H9 (cell line): Measurements from ENCODE around the gene LBX2. TPM values are rescaled to one million over a fixed set of nuclear protein-coding genes. Genes with fewer than 3 reads are reported as not detected.
"Not testable (repeated sequence)": the region's sequence is repeated elsewhere in the genome, so short reads cannot be mapped to it uniquely, and the experiment has no call there.

Experiments
- DNase-seq: peaks from one replicate; pipeline ENCODE4 v3.0.0-alpha.2; 2017
- H2AFZ ChIP-seq: one replicate; pipeline ENCODE4 v1.6.1; 2013; ENCODE audit warnings: mild to moderate bottlenecking, low read length, control low read depth, moderate library complexity
- H2AK5ac ChIP-seq: 2 replicates; pipeline ENCODE4 v1.6.1; 2013; ENCODE audit warnings: low read length, control low read depth, mixed read lengths; ENCODE audit not compliant: insufficient read length
- H2BK120ac ChIP-seq: one replicate; pipeline ENCODE4 v1.6.1; 2013; ENCODE audit warnings: low read depth, mild to moderate bottlenecking, low read length, control low read depth, inconsistent platforms; ENCODE audit not compliant: poor library complexity, severe bottlenecking
- H2BK12ac ChIP-seq: 2 replicates; pipeline ENCODE4 v1.6.1; 2013; ENCODE audit warnings: low read length, control low read depth, mixed read lengths, low read depth; ENCODE audit not compliant: insufficient read length
- H2BK15ac ChIP-seq: 2 replicates; pipeline ENCODE4 v1.6.1; 2013; ENCODE audit warnings: low read depth, low read length, control low read depth
- H2BK20ac ChIP-seq: one replicate; pipeline ENCODE4 v1.6.1; 2013; ENCODE audit warnings: low read depth, mild to moderate bottlenecking, low read length, control low read depth, inconsistent platforms; ENCODE audit not compliant: poor library complexity, severe bottlenecking
- H2BK5ac ChIP-seq: 2 replicates; pipeline ENCODE4 v1.6.1; 2013; ENCODE audit warnings: low read length, control low read depth, mixed read lengths; ENCODE audit not compliant: insufficient read length
- H3K14ac ChIP-seq: 2 replicates; pipeline ENCODE4 v1.6.1; 2013; ENCODE audit warnings: low read length, control low read depth; ENCODE audit not compliant: insufficient read depth
- H3K18ac ChIP-seq: 2 replicates; pipeline ENCODE4 v1.6.1; 2013; ENCODE audit warnings: low read depth, mild to moderate bottlenecking, mixed read lengths, low read length, control low read depth; ENCODE audit not compliant: insufficient read length
- H3K23ac ChIP-seq: 2 replicates; pipeline ENCODE4 v1.6.1; 2013; ENCODE audit warnings: low read length, control low read depth, mixed read lengths, low read depth; ENCODE audit not compliant: insufficient read length
- H3K23me2 ChIP-seq: 2 replicates; pipeline ENCODE4 v1.6.1; 2013; ENCODE audit warnings: low read depth, mild to moderate bottlenecking, mixed read lengths, low read length, control low read depth; ENCODE audit not compliant: insufficient read length, poor library complexity, severe bottlenecking
- H3K27ac ChIP-seq: 2 replicates; pipeline ENCODE4 v1.5.1; 2013; ENCODE audit warnings: low read length, control low read depth, mixed read lengths, low read depth; ENCODE audit not compliant: insufficient read length
- H3K27me3 ChIP-seq: 2 replicates; pipeline ENCODE4 v1.6.1; 2013; ENCODE audit warnings: low read length, control low read depth, inconsistent platforms; ENCODE audit not compliant: insufficient read depth
- H3K4ac ChIP-seq: 2 replicates; pipeline ENCODE4 v1.6.1; 2013; ENCODE audit warnings: low read depth, mild to moderate bottlenecking, control low read depth, inconsistent platforms, low read length, moderate library complexity
- H3K4me1 ChIP-seq: 2 replicates; pipeline ENCODE4 v1.6.1; 2013; ENCODE audit warnings: low read length, control low read depth, inconsistent platforms; ENCODE audit not compliant: insufficient read depth
- H3K4me2 ChIP-seq: 2 replicates; pipeline ENCODE4 v1.6.1; 2013; ENCODE audit warnings: low read length, control low read depth, mixed read lengths; ENCODE audit not compliant: insufficient read length, insufficient read depth
- H3K56ac ChIP-seq: 2 replicates; pipeline ENCODE4 v1.6.1; 2013; ENCODE audit warnings: low read depth, mild to moderate bottlenecking, mixed read lengths, low read length, control low read depth; ENCODE audit not compliant: insufficient read length
- H3K79me1 ChIP-seq: 2 replicates; pipeline ENCODE4 v1.6.1; 2013; ENCODE audit warnings: low read depth, mild to moderate bottlenecking, moderate library complexity, low read length, control low read depth, inconsistent platforms; ENCODE audit not compliant: insufficient read depth, poor library complexity, severe bottlenecking
- H3K79me2 ChIP-seq: 2 replicates; pipeline ENCODE4 v1.6.1; 2013; ENCODE audit warnings: low read length, control low read depth, inconsistent platforms; ENCODE audit not compliant: insufficient read depth
- H3K9ac ChIP-seq: 2 replicates; pipeline ENCODE4 v1.6.1; 2013; ENCODE audit warnings: low read length, control low read depth, mixed read lengths; ENCODE audit not compliant: insufficient read length; ENCODE audit errors: extremely low read depth
- H3K9me3 ChIP-seq: one replicate; pipeline ENCODE4 v1.6.1; 2013; ENCODE audit warnings: low read depth, low read length, inconsistent platforms; ENCODE audit not compliant: control insufficient read depth
- H3T11ph ChIP-seq: one replicate; pipeline ENCODE4 v1.6.1; 2013; ENCODE audit warnings: mild to moderate bottlenecking, low read length, control low read depth, inconsistent platforms
- H4K20me1 ChIP-seq: one replicate; pipeline ENCODE4 v1.6.1; 2013; ENCODE audit not compliant: control insufficient read depth, insufficient read length, insufficient read depth
- H4K5ac ChIP-seq: 2 replicates; pipeline ENCODE4 v1.6.1; 2013; ENCODE audit warnings: low read depth, mild to moderate bottlenecking, mixed read lengths, low read length, control low read depth; ENCODE audit not compliant: insufficient read length
- H4K8ac ChIP-seq: replicated peaks from 2 replicates; pipeline ENCODE4 v1.6.1; 2013; ENCODE audit warnings: low read length, control low read depth, mixed read lengths, low read depth; ENCODE audit not compliant: insufficient read length
- H4K91ac ChIP-seq: 2 replicates; pipeline ENCODE4 v1.6.1; 2013; ENCODE audit warnings: low read depth, mild to moderate bottlenecking, moderate library complexity, mixed read lengths, low read length, control low read depth; ENCODE audit not compliant: insufficient read length
- H3K27ac Mint-ChIP-seq, 3 experiments: 2 replicates in 2 of 3; 3 replicates in 1 of 3; pipeline ENCODE4 v1.8.0; 2020 to 2021; ENCODE audit warnings: mixed read lengths in 3 of 3, mild to moderate bottlenecking in 1 of 3, moderate library complexity in 1 of 3
- H3K27me3 Mint-ChIP-seq: 2 replicates; pipeline ENCODE4 v1.8.0; 2021; ENCODE audit warnings: low read depth, mild to moderate bottlenecking, moderate library complexity, mixed read lengths
- H3K36me3 Mint-ChIP-seq, 3 experiments: 2 replicates in 2 of 3; 3 replicates in 1 of 3; pipeline ENCODE4 v1.8.0; 2020 to 2021; ENCODE audit warnings: low read depth in 3 of 3, mixed read lengths in 3 of 3; ENCODE audit not compliant: insufficient read depth in 1 of 3
- H3K4me1 Mint-ChIP-seq, 2 experiments: 2 replicates each; pipeline ENCODE4 v1.8.0; 2020; ENCODE audit warnings: mixed read lengths in 2 of 2
- H3K4me3 Mint-ChIP-seq, 2 experiments: 2 replicates in 1 of 2; 3 replicates in 1 of 2; pipeline ENCODE4 v1.8.0; 2020 to 2021; ENCODE audit warnings: mild to moderate bottlenecking in 2 of 2, mixed read lengths in 2 of 2, moderate library complexity in 1 of 2
- H3K9me3 Mint-ChIP-seq, 2 experiments: 2 replicates in 1 of 2; 3 replicates in 1 of 2; pipeline ENCODE4 v1.8.0; 2020; ENCODE audit warnings: mild to moderate bottlenecking in 2 of 2, mixed read lengths in 2 of 2, moderate library complexity in 1 of 2
- WGBS: extraction: QIAGEN DNeasy Blood & Tissue Kit; methylation state at CpG from one replicate; pipeline ENCODE4 v1.1.7; 2013; ENCODE audit warnings: missing lambda C conversion rate, low lambda C conversion rate, mixed read lengths; ENCODE audit not compliant: insufficient read length; ENCODE audit errors: extremely low coverage; 5-methylcytosine and 5-hydroxymethylcytosine counted together
- total RNA-seq: library from RNA; stranded (reverse); gene quantifications from 2 replicates; pipeline ENCODE4 v1.2.1, GENCODE V29; 2021
- TF ChIP-seq, protein P1 (sequence below): fragments of 200-600 bp; sonication (generic); conservative IDR thresholded peaks from 3 replicates; pipeline ENCODE4 v1.8.0; 2021; ENCODE audit warnings: antibody characterized with exemption, mild to moderate bottlenecking

The LBX2 gene
- total RNA-seq, 1 experiment from 2014 or later: 1.1 TPM

DNA sequence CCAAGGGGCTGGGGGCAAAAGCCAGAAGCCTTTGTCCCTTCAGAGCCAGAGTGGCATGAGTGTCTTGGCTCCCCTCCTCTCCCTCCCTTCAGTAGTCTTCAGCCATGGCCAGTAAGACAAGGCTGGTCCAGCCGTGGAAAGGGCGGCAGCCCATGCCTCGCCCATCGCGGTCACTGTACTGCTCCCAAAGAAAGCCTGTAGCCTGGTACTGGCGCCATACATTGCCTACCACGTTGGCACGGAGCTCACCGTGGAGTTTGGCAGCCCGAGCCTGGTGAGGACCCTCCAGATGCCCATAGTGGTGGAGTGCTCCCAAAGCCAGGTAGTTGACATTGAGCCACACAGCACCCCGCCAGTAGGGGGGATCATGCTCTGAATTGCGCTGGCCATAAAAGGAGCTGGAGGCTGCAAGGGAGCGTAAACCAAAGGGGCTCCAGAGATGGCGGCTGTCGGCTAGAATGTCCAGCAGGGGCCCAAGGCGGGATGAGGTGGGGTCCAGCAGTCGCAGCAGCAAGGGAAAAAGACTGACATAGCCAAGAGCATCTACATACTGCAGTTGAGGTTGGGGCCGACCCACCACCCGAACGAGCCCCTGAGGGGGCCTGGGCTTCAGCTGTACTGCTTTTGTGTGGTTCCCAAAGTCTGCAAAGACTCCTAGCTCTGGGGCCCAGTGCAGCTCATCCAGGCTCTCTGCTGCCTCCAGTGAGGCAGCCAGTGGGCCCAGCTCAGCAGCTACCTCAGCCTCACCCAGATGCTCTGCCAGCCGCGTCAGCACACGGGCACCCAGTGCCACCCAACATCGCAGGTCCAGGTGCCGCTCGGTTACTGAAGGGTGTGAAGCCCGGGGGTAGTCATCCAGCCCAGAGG, 38.0 kb downstream of the LBX2 start:
- Histone ChIP-seq H4K8ac (no peak overlapping the region), H3K18ac (no peak overlapping the region), H3K23me2 (peaks cover 13% of the 10 kb centered on the region), H4K20me1 (peaks cover 2% of the 10 kb centered on the region), H4K5ac (no peak overlapping the region), H3T11ph (no peak overlapping the region), H2BK15ac (no peak overlapping the region), H2BK12ac (no peak overlapping the region), H2BK5ac (no peak overlapping the region), H3K14ac (no peak overlapping the region; the same call in 1 of the 2 replicates), H3K4ac (no peak overlapping the region), H3K4me1 (peaks cover 2% of the 10 kb centered on the region; the same call in 1 of the 2 replicates), H2BK120ac (no peak overlapping the region), H2AFZ (no peak overlapping the region), H3K4me2 (no peak overlapping the region), H2BK20ac (no peak overlapping the region), H4K91ac (no peak overlapping the region), H3K27me3 (no peaks in the 10 kb centered on the region), H2AK5ac (no peak overlapping the region), H3K79me2 (no peaks in the 10 kb centered on the region; the same call in 1 of the 2 replicates), H3K79me1 (peaks cover 4% of the 10 kb centered on the region), H3K23ac (no peak overlapping the region), H3K27ac (no peak overlapping the region), H3K56ac (no peak overlapping the region), H3K9me3 (no peaks in the 10 kb centered on the region), H3K9ac (no peak overlapping the region)
- Mint-ChIP-seq H3K27ac (peak overlapping the region in 1 of 3 experiments; percentile 47; a peak in 1 of 7 replicates), H3K4me3 (peak overlapping the region in 1 of 2 experiments; percentile 29; a peak in 1 of 5 replicates), H3K27me3 (no peaks in the 10 kb centered on the region), H3K9me3 (no peaks in the 10 kb centered on the region), H3K4me1 (peaks cover 20 to 26% of the 10 kb centered on the region in 2 experiments), H3K36me3 (peaks cover 10 to 29% (median 24%) of the 10 kb centered on the region in 3 experiments; a peak in 6 of 7 replicates)
- peak; percentile 71 for DNase-seq
- TF ChIP-seq, protein P1, sequence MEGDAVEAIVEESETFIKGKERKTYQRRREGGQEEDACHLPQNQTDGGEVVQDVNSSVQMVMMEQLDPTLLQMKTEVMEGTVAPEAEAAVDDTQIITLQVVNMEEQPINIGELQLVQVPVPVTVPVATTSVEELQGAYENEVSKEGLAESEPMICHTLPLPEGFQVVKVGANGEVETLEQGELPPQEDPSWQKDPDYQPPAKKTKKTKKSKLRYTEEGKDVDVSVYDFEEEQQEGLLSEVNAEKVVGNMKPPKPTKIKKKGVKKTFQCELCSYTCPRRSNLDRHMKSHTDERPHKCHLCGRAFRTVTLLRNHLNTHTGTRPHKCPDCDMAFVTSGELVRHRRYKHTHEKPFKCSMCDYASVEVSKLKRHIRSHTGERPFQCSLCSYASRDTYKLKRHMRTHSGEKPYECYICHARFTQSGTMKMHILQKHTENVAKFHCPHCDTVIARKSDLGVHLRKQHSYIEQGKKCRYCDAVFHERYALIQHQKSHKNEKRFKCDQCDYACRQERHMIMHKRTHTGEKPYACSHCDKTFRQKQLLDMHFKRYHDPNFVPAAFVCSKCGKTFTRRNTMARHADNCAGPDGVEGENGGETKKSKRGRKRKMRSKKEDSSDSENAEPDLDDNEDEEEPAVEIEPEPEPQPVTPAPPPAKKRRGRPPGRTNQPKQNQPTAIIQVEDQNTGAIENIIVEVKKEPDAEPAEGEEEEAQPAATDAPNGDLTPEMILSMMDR: peak; percentile 56; the same call in 2 of the 3 replicates
- WGBS: no CpG with 5 or more reads among the region's 27 CpGs

- peaks cover 30 to 32% of the 10 kb centered on the region in 2 experiments for H3K4me1 Mint-ChIP-seq
- not testable (repeated sequence) for H4K20me1 ChIP-seq, H3K79me1 ChIP-seq, H2BK20ac ChIP-seq, H2BK15ac ChIP-seq, H2BK5ac ChIP-seq, H3K27me3 Mint-ChIP-seq, H3K27ac Mint-ChIP-seq, H3T11ph ChIP-seq, H3K27ac ChIP-seq, H3K4me1 ChIP-seq, H3K79me2 ChIP-seq, DNase-seq, H4K5ac ChIP-seq, H3K23ac ChIP-seq, H3K27me3 ChIP-seq, H2BK12ac ChIP-seq, H3K4ac ChIP-seq, H4K91ac ChIP-seq, H2BK120ac ChIP-seq, H3K9me3 Mint-ChIP-seq, H3K9me3 ChIP-seq, H2AK5ac ChIP-seq, H3K4me2 ChIP-seq, H2AFZ ChIP-seq, H3K56ac ChIP-seq, H4K8ac ChIP-seq, H3K18ac ChIP-seq, H3K14ac ChIP-seq, H3K9ac ChIP-seq
- WGBS: no CpG with 5 or more reads among the region's 10 CpGs
- H3K23me2 ChIP-seq: peaks cover 17% of the 10 kb centered on the region
- H3K36me3 Mint-ChIP-seq: peaks cover 10 to 29% (median 28%) of the 10 kb centered on the region in 3 experiments; a peak in 6 of 7 replicates
- peak overlapping the region; percentile 96 to 97; a peak in 4 of 5 replicates for H3K4me3 Mint-ChIP-seq
These were observed 39.2 kb downstream of the LBX2 start for GRCh38 chr2:74460187-74460586.
